HG03460 (cell line): ENCODE measurements around the gene SGIP1.
"Not testable (repeated sequence)": the region's sequence is repeated elsewhere in the genome, so short reads cannot be mapped to it uniquely, and the experiment has no call there.

Source experiments
- ATAC-seq: cut with Tn5 transposase; IDR thresholded peaks from one replicate; pipeline ENCODE4 v1.9.1; 2021; ENCODE audit not compliant: unreplicated experiment

Gene SGIP1

DNA sequence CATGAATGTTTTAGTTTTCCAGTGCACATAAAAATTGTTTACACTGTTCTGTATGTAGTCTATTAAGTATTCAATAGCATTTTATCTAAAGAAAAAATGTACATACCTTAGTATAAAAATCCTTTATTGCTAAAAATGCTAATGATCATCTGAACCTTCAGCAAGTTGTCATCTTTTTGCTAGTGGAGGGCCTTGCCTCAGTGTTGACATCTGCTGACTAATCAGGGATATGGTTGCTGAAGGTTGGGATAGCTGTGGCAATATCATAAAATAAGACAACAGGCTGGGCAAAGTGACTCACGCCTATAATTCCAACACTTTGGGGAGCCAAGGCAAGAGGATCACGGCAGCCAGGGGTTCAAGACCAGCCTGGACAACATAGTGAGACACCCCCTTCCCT is 227.3 kb downstream of the SGIP1 start:
- ATAC-seq: no peak

DNA sequence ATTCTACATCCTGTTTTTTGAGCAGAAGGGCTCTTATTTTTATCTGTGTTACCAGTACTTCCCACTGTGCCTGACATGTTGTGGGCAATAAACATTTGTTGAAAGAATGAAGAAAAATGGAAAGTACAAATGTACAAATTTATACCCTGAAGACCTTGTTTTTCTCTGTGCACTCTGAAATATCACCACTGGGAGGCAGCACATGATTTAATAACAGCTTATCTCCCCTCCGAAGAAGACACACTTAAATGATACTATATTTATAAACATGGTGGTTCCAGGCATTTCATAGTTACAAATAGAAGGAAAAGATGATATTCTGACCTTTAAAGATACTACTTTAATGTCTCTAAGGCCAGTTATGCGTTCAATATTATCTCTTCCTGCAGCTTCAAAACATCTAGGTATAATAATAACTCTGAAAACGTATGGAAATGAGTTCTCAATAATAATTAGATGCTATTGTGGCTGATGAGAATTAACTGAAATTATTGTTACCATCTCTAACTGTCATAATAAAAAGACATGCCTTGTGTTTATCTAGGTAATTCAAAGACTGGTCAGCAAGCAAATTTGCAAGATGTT is 231.1 kb downstream of the SGIP1 start:
- ATAC-seq: no peak

- ATAC-seq: no peak
Measured at GRCh38 chr1:66767626-66768025, 233.7 kb downstream of the SGIP1 start.

- ATAC-seq: no peak
Measured at GRCh38 chr1:66768965-66769364, 235.0 kb downstream of the SGIP1 start.

- ATAC-seq: no peak
Measured at GRCh38 chr1:66769512-66770229, 235.7 kb downstream of the SGIP1 start.

- no peak for ATAC-seq
Measured at GRCh38 chr1:66770240-66770639, 236.3 kb downstream of the SGIP1 start.

- no peak for ATAC-seq
Measured at GRCh38 chr1:66770694-66771093, 236.7 kb downstream of the SGIP1 start.

GRCh38 chr1:66773227-66773626 is 239.3 kb downstream of the SGIP1 start:
- ATAC-seq: no peak

DNA sequence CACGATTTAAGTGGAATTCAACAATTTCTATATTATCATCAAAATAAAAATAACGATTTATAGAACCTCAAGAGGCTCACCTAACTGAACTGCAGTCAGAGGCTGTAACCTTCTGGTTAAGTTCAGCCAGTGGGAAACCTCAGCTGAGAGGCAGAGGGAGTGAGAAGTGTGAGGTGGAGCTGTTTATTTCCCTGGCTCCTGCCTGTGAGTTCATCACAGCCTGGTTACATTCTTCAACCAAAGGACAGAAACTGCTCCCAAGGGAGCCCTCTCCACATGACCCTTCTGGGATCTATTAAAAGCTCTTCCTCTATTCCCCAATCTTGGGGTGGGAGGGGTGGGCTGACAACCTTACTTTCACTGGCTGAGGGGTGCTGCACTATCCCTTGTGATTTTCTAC is 240.5 kb downstream of the SGIP1 start:
- no peak for ATAC-seq

- no peak for ATAC-seq
Measured at GRCh38 chr1:66775646-66776045, 241.7 kb downstream of the SGIP1 start.

DNA sequence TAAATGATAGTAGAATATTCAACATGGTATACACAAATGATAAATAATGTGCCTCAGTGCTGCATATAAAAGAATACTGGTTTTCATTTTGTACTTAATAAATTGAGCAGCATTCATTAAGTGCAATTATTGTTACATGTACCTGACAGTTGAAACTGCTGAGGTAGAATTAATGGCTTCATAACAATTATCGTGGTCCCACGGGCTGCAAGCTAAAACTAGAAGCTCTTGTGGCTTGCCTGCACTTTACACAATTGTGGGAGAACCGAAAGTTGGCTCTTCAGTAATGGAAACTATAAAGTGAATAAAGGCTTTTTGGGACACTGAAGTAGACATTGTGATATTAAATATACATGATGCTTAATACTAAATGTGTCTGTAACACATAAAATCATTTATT is 243.9 kb downstream of the SGIP1 start:
- no peak for ATAC-seq

- no peak for ATAC-seq
Measured at GRCh38 chr1:66778266-66778665, 244.3 kb downstream of the SGIP1 start.

GRCh38 chr1:66778969-66779368 is 245.0 kb downstream of the SGIP1 start:
- ATAC-seq: no peak

GRCh38 chr1:66779475-66780078 is 245.6 kb downstream of the SGIP1 start:
- no peak for ATAC-seq

DNA sequence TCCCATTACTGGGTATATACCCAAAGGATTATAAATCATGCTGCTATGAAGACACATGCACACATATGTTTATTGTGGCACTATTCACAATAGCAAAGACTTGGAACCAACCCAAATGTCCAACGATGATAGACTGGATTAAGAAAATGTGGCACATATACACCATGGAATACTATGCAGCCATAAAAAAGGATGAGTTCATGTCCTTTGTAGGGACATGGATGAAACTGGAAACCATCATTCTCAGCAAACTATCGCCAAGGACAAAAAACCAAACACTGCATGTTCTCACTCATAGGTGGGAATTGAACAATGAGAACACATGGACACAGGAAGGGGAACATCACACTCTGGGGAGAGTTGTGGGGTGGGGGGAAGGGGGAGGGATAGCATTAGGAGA is 251.8 kb downstream of the SGIP1 start:
- ATAC-seq: not testable (repeated sequence)

- ATAC-seq: no peak
Measured at GRCh38 chr1:66787641-66788040, 253.7 kb downstream of the SGIP1 start.

DNA sequence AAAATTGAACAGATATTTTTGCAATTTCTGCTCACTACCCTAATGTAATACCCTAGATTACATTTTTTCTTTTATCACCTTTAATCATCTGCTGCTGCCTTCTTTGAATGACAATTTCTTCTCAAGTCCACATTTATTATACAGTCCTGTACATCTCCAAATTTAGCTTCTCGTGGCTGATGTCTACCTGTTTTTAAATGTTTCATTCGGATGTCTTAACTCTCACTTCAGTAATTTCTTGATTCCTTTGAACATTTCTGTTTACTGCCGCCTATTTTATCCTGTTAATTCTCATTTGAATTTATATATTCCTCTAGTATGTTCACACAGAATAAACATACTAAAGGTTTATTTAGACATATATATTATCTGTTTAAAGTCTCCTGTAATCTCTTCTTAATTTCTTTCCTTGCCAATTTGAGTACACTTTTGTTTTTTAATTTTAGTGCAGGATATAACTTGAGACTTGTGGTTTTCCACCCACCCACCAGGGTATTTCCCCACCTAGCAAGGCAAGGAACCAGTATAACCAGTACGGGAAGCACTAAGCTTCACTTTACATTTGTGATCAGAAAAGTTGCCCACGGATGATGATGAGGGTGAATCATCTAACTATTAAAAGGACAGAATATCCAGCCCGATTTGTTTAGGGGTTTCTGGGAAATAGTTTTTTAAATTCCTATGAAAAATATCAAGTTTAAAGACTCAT is 254.4 kb downstream of the SGIP1 start:
- ATAC-seq: no peak

DNA sequence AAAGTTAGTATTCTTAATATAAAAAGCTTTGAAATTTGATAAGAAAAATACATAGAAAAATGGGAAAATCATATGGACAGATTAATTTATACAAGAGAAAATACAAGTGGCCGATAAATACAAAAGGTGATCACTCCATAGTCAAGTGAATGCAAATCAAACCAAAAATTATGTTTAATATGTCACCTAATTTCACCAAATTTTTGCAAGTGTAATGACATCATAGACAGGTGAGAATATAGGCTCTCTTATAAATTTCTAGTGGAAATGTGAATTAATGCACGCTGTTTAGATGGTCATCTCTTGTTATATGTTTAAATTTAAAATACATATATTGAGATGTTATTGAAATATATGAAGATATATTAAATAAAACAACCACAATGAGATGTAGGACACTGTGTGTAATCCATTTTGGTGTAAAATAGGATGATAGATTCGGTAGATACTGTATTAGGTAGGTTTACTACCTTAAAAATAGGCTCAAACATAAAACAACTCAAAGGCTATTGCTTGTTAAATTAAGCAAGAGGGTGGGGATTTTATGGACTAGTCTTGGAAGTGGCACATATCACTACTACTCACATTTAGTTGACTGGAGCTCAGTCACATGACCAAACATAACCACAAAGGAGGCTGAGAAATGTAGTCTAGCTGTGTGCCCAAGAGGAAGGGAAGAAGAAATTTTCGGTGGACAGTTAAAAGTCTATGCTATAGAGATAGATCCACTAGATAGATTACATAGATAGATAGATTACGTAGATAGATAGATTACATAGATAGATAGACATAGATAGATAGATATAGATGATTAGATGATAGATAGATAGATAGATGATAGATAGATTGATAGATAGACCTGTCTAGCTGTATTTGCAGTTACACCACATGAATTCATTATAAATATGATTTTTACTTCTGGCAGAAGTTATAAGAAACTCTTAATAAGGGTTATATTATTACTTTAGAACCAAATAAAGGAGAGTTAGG is 258.0 kb downstream of the SGIP1 start:
- no peak for ATAC-seq

- not testable (repeated sequence) for ATAC-seq
Measured at GRCh38 chr1:66795839-66796238, 261.9 kb downstream of the SGIP1 start.
